GM10266 (cell line): ENCODE measurements around the gene RASD2.

Experiments used
- DNase-seq: peaks from one replicate; pipeline ENCODE4 v3.0.0; 2012; ENCODE audit errors: extremely low spot score
- TF ChIP-seq, protein P1 (sequence below): IDR thresholded peaks from 2 replicates; pipeline ENCODE4 v1.5.1; 2012; ENCODE audit warnings: mild to moderate bottlenecking, low read depth; ENCODE audit not compliant: control insufficient read depth, insufficient read depth; ENCODE audit errors: missing control alignments

The RASD2 gene

DNA sequence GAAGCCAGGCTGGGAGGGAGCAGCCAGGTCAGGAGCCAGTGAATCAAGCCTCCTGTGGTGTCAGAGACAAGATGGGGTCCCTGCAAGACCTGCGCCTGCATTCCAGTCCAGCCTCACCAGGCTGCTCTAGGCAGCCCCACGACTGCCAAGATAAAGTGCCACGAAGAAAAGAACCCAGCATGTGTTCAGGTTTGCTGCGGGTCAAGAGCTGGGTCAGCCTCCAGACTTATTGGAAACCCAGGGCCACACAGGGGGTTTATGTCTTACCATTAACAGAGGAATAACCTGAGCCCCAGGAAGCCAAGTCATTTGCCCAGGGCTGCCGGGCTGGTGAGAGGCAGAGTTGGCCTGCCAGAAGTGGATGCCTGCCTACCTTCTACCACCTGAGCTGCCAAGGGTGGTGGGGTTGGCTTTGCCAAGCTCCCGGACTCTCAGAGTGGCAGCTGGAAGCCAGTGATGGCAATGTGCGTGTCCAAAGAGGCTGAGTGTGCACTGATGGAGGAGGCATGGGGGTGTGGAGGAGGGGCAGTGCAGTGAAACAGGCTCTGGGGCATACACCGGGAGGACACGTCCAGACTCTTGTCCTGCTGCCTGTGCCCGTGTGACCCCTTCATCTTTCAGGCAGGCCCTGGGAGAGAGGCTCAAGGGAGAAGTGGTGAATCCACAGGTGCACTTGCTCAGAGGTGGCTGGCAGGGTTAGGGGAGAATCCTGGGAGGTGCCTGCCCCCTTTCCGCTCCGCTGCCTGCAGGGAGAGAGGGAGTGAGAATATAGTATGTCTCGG lies 1.7 kb downstream of the RASD2 start:
- TF ChIP-seq, protein P1, sequence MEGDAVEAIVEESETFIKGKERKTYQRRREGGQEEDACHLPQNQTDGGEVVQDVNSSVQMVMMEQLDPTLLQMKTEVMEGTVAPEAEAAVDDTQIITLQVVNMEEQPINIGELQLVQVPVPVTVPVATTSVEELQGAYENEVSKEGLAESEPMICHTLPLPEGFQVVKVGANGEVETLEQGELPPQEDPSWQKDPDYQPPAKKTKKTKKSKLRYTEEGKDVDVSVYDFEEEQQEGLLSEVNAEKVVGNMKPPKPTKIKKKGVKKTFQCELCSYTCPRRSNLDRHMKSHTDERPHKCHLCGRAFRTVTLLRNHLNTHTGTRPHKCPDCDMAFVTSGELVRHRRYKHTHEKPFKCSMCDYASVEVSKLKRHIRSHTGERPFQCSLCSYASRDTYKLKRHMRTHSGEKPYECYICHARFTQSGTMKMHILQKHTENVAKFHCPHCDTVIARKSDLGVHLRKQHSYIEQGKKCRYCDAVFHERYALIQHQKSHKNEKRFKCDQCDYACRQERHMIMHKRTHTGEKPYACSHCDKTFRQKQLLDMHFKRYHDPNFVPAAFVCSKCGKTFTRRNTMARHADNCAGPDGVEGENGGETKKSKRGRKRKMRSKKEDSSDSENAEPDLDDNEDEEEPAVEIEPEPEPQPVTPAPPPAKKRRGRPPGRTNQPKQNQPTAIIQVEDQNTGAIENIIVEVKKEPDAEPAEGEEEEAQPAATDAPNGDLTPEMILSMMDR, result no peak
- DNase-seq, result no peak

DNA sequence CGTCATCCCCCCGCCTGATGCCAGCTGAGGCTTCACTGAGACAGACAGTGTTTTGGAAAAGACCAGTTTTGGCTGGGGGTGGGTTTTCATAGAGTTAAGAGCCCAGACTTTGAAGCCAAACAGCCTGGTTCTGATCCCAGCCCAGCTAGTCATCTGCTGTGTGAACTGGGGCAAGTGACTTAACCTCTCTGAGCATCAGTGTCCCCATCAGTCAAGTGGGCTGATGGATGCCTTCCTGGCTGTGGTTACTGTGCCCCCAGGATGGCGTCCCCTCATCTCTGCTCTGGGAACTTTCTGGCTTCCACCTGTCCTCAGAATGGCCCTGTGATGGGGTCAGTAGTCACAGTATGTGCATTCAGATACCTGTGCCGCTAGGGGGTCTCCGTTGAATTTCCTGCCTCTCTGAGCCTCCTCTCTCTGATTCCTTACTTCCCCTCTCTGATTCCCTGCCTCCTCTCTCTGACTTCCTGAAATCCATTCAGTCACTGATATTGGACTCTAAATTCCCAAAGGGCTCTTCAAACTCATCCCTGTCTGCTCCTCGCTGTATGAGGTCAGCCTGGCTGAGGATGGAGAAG lies 2.4 kb downstream of the RASD2 start:
- TF ChIP-seq, protein P1, result no peak
- DNase-seq, result no peak

DNA sequence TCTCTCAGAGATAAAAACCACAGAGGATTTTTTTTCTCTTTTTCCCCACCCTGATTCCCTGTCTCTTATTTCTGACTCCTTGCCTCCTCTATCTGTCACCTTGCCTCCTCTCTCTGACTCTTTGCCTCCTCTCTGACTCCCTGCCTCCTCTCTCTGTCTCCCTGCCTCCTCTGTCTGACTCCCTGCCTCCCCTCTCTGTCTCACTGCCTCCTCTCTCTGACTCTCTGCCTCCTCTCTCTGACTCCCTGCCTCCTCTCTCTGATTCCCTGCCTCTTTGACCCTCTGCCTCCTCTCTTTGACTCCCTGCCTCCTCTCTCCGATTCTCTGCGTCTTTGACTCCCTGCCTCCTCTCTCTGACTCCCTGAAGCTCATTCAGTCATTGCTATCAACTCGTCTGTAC lies 3.1 kb downstream of the RASD2 start:
- no peak for DNase-seq
- TF ChIP-seq, protein P1, result no peak

DNA sequence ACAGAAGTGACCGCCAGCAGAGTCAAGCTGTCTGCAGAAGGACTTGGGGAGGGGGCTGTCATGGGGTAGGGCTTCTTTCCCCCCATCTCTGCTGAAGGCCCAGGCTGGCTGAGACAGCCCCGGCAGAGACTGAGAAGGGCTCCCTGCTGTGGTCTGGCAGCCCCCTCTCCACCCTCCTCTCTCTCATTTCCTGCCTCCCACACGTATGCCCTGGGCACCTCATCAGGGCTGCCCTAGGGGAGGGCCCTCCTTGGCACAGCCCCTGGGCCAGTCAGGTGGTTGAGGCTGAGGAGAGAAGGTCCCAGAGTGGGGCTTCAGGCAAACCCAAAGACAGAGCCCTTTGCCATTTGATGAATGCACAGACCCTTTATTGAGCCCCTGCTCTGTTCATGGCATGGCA lies 3.6 kb downstream of the RASD2 start:
- DNase-seq, result no peak
- TF ChIP-seq, protein P1, result no peak

DNA sequence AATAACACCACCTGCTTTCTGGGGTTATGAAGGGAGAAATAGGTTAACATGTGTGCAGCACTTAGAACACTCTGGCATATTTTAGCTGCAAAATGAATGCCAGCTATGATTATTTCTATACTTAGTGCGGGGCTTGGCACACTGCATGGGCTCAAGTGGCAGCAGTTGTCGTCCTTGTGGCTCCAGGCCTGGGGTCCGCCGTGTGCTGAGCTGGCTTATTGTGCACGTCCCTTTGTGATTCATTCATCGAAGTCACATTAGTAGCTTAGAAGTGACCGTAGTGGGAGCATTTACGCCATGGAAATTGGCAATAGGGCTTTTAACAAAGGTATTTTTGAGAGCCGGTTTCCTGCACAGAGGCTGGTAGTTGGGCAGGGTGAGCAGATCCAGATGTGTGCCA lies 4.2 kb downstream of the RASD2 start:
- TF ChIP-seq, protein P1, result no peak
- no peak for DNase-seq

DNA sequence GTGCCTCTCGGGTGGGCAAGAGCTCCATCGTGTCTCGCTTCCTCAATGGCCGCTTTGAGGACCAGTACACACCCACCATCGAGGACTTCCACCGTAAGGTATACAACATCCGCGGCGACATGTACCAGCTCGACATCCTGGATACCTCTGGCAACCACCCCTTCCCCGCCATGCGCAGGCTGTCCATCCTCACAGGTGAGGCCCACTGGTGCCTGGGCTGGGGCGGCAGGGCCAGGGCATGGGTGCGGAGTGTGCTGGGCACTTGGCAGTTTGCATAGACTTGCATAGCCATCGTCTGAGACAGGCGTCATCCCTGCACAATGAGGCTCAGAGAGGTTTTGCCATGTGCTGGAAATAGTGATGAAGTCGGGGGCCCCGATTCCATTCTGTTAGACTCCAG lies 6.3 kb downstream of the RASD2 start:
- TF ChIP-seq, protein P1, result no peak
- no peak for DNase-seq
